ENCODE results near the gene GPN3.
"Not testable (repeated sequence)": the region's sequence is repeated elsewhere in the genome, so short reads cannot be mapped to it uniquely, and the experiment has no call there.

Gene GPN3

GRCh38 chr12:110444455-110444854 lies 23.6 kb downstream of the GPN3 start:
- no peak for DNase-seq (ENCODE audit: low read depth)

GRCh38 chr12:110436231-110436630 lies 31.8 kb downstream of the GPN3 start:
- no peak for DNase-seq (ENCODE audit: low read depth)

GRCh38 chr12:110431957-110432587 lies 36.0 kb downstream of the GPN3 start:
- no peak for DNase-seq (ENCODE audit: low read depth)

GRCh38 chr12:110429676-110430075 lies 38.4 kb downstream of the GPN3 start:
- not testable (repeated sequence) for DNase-seq (ENCODE audit: low read depth)

GRCh38 chr12:110426406-110426805 lies 41.7 kb downstream of the GPN3 start:
- DNase-seq (ENCODE audit: low read depth): no peak

- no peak for DNase-seq (ENCODE audit: low read depth)
These were observed 43.8 kb downstream of the GPN3 start for GRCh38 chr12:110424237-110424636.

- no peak for DNase-seq (ENCODE audit: low read depth)
These were observed 46.4 kb downstream of the GPN3 start for GRCh38 chr12:110421701-110422100.

- DNase-seq (ENCODE audit: low read depth): no peak
These were observed 46.8 kb downstream of the GPN3 start for GRCh38 chr12:110421159-110421661.

GRCh38 chr12:110420644-110421043 lies 47.4 kb downstream of the GPN3 start:
- not testable (repeated sequence) for DNase-seq (ENCODE audit: low read depth)

GRCh38 chr12:110417113-110417512 lies 50.9 kb downstream of the GPN3 start:
- not testable (repeated sequence) for DNase-seq (ENCODE audit: low read depth)

GRCh38 chr12:110410086-110410485 lies 58.0 kb downstream of the GPN3 start:
- DNase-seq (ENCODE audit: low read depth): not testable (repeated sequence)

GRCh38 chr12:110405126-110405662 lies 62.9 kb downstream of the GPN3 start:
- DNase-seq (ENCODE audit: low read depth): not testable (repeated sequence)

GRCh38 chr12:110403976-110404682 lies 63.9 kb downstream of the GPN3 start:
- DNase-seq (ENCODE audit: low read depth): peak; percentile 73

GRCh38 chr12:110403146-110403975 lies 64.7 kb downstream of the GPN3 start, which contains the start of gene ANAPC7:
Gene ANAPC7, minus strand, starts transcription at chr12:110403708. Its CDS starts 81 bp downstream, at chr12:110403627.
- peak; percentile 82 for DNase-seq (ENCODE audit: low read depth)

Data from T follicular helper cell (primary cell).